ENCODE measurements around the gene YY2. TPM values are rescaled to one million over a fixed set of nuclear protein-coding genes. Genes with fewer than 3 reads are reported as not detected.

Gene YY2
- total RNA-seq, 4 donors from 2014 or later = 2.3 to 3.0 (median 2.7) TPM

DNA sequence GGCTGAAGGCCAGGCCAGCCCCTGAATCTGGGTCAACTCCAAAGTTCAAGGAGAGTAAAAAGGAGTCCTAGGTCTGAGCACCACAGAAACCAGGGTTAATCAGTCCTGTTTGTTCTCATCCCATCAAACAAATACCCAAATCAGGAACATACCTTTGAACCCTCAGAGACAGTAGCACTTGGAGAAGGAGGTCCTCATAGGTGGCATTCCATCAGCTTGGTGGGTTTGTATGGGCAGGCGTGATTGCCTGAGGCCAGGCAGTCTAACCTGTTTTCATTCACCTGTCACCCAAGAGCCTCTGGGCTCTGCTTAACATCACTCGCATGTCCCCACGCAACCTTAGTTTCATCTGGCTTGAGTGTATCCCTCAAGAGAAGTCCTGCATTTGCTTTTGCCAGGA lies 33.9 kb upstream of the YY2 start:
- DNase-seq (ENCODE audit: low spot score) = no peak
- TF ChIP-seq, protein P1, sequence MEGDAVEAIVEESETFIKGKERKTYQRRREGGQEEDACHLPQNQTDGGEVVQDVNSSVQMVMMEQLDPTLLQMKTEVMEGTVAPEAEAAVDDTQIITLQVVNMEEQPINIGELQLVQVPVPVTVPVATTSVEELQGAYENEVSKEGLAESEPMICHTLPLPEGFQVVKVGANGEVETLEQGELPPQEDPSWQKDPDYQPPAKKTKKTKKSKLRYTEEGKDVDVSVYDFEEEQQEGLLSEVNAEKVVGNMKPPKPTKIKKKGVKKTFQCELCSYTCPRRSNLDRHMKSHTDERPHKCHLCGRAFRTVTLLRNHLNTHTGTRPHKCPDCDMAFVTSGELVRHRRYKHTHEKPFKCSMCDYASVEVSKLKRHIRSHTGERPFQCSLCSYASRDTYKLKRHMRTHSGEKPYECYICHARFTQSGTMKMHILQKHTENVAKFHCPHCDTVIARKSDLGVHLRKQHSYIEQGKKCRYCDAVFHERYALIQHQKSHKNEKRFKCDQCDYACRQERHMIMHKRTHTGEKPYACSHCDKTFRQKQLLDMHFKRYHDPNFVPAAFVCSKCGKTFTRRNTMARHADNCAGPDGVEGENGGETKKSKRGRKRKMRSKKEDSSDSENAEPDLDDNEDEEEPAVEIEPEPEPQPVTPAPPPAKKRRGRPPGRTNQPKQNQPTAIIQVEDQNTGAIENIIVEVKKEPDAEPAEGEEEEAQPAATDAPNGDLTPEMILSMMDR (IDR thresholded peaks at IDR 0.05) = no peak
- no peak for ATAC-seq (ENCODE audit: low FRiP score)

GRCh38 chrX:21831496-21831895 lies 24.3 kb upstream of the YY2 start:
- ATAC-seq (ENCODE audit: low FRiP score) (no peak), DNase-seq (ENCODE audit: low spot score) (no peak)
- TF ChIP-seq, protein P1 (IDR thresholded peaks at IDR 0.05) = no peak

- TF ChIP-seq, protein P1 (IDR thresholded peaks at IDR 0.05) = no peak
- DNase-seq (ENCODE audit: low spot score) = no peak
- no peak for ATAC-seq (ENCODE audit: low FRiP score)
Observed at GRCh38 chrX:21837056-21837455, 18.7 kb upstream of the YY2 start.

- TF ChIP-seq, protein P1 (IDR thresholded peaks at IDR 0.05) = no peak
- ATAC-seq (ENCODE audit: low FRiP score) (peak; percentile 11), DNase-seq (ENCODE audit: low spot score) (no peak)
Observed at GRCh38 chrX:21838937-21839333, 16.9 kb upstream of the YY2 start.

GRCh38 chrX:21839334-21840192 lies 16.2 kb upstream of the YY2 start, which contains the start of gene MBTPS2:
Gene MBTPS2 (plus strand): TSS chrX:21839617. CDS start chrX:21839735, 118 bp downstream.
- peak; percentile 93 for ATAC-seq (ENCODE audit: low FRiP score)
- TF ChIP-seq, protein P1 (IDR thresholded peaks at IDR 0.05) = no peak
- DNase-seq (ENCODE audit: low spot score) = peak; percentile 29

DNA sequence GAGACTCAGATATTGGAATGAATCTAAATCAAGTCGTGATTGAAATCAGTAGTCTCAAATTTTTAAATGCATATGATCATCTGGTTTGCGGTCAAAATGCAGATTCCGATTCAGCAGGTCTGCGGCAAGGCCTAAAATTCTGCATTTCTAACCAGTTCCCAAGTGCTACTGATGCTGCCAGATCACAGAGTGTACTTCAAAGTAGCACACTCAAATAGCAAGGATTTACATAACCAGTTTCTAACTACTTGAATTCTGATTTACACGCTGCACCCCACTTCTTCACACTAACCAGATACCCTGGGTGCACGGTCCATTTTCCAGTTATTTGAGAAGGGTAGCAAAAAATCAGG lies 15.6 kb upstream of the YY2 start:
- TF ChIP-seq, protein P1 (IDR thresholded peaks at IDR 0.05) = no peak
- no peak for DNase-seq (ENCODE audit: low spot score)
- ATAC-seq (ENCODE audit: low FRiP score) = no peak

DNA sequence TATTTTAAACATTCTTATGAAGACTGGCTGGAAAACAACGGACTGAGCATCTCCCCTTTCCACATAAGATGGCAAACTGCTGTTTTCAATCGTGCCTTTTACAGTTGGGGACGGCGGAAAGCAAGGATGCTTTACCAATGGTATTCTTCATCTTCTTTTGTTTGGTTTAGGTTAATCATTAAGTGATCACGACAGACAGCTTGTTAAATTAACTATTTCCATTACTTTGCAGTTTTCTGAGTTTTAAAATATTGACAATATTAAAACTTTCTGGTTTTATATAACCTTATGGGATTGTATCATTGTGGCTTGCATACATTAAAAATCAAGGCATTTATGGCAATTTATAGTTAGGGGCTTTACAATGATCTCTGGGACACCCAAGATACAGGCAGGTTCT lies 12.6 kb upstream of the YY2 start:
- TF ChIP-seq, protein P1 (IDR thresholded peaks at IDR 0.05) = no peak
- DNase-seq (ENCODE audit: low spot score) (no peak), ATAC-seq (ENCODE audit: low FRiP score) (no peak)
